Testis (tissue), 2 donors: Measurements from ENCODE around the gene VPS52.

Source experiments
- CTCF ChIP-seq, 3 experiments: fragments of 450-650 bp in 2 of 3; fragments of 200-600 bp in 1 of 3; sonication (generic) in 1 of 3; IDR thresholded peaks; one replicate each; pipeline ENCODE4 v1.5.1; 2016 to 2019; ENCODE audit warnings: antibody characterized with exemption in 3 of 3, mild to moderate bottlenecking in 2 of 3, moderate library complexity in 1 of 3
- POLR2A ChIP-seq: fragments of 450-650 bp; IDR thresholded peaks from one replicate; pipeline ENCODE4 v1.6.1; 2017; ENCODE audit warnings: antibody characterized with exemption, mild to moderate bottlenecking, moderate library complexity

DNA sequence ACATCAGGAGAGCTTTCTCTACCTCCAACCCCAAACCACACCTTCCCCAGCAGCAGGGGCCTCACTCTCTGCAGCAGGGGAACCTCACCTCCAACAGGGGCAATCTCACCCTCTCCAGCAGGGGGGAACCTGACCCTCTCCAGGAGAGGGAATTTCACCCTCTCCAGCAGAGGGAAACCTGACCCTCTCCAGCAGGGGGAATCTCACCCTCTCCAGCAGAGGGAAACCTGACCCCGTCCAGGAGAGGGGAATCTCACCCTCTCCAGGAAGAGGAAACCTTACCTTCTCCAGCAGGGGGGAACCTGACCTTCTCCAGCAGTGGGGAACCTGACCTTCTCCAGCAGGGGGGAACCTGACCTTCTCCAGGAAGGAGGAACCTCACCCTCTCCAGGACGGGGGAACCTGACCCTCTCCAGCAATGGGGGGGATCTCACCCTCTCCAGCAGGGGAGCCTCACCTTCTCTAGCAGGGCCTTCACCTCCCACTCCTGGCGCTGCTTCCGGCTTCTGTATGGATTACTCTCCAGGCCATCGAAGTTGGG is 8.4 kb upstream of the VPS52 start:
- TF ChIP-seq CTCF (IDR thresholded peaks at IDR 0.05) (peak; percentile 14 to 32 (median 22)), POLR2A (no peak)
